Activated CD8-positive, alpha-beta memory T cell treated with anti-CD3 and anti-CD28 coated beads for 48 hours (primary cell): ENCODE data around the gene ZXDA.
"Not testable (repeated sequence)": the region's sequence is repeated elsewhere in the genome, so short reads cannot be mapped to it uniquely, and the experiment has no call there.

ENCODE experiments used
- DNase-seq, 3 experiments: peaks; one replicate each; pipeline ENCODE4 v3.0.0-alpha.2; 2020; ENCODE audit warnings: low read depth in 2 of 3, low spot score in 2 of 3

ZXDA gene

DNA sequence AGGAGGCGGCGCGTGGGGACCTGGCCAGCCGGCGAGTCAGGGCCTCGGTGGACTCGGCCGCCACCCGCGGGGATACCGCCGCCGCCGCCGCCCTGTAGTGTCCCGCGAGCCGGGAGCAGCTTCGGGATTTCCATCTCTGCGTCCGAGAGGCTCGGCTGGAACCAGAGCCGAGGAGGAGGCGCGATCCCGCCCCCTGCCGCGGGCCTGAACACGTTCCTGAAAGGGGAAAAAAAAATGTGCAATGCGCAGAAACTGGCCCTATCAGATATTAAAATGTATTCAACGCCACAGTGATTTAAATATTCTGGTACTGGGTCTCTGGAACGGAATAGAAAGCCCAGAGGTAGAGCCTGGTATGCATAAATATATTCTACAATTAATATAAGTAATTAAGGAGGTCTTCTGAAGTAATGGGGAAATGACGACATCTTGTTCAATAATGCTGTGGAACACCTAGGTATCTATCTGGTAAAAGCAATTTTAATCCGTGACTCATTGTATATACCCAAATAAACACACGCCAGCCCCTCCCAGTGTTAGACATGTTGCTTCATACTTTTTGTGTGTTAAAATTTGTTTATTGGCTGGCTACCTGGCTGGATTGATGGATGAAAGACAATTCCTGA is at the start of gene ZXDA:
Gene ZXDA, minus strand, starts transcription at position 172 of the 626 bp plus-strand sequence. Its CDS starts 38 bp downstream, at position 134.
- DNase-seq, result not testable (repeated sequence)

GRCh38 chrX:57952320-57952678 is 42.0 kb upstream of the ZXDA start:
- no peak for DNase-seq

DNA sequence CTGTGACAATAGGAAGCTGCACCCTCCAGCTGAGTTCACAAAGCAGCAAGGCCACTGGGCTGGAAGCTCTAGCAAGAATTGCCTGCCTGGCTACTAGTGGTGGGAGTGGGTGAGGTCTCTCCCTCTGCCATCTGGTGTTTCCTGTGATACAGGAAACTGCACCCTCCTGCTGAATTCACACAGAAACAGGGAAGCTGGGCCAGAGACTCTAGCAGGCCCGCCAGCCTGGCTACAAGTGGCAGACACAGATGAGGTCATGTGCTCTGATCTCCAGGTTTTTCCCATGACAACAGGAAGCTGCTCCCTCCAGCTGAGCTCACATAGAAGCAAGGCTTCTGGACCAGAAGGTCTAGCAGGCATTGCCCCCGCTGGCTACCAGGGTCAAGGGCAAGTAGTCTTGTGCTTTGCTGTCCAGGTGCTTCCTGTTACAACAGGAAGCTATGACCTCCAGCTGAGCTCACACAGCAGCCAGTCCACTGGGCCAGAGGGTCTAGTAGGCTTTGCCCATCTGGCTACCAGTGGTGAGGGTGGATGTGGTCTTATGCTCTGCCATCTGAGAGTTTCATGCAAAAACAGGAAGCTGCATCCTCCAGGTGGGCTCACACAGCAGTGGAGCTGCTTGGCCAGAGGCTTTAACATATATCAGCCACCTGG is 41.5 kb upstream of the ZXDA start:
- no peak for DNase-seq

- no peak for DNase-seq
Observed at GRCh38 chrX:57933321-57933720, 23.1 kb upstream of the ZXDA start.

GRCh38 chrX:57932266-57932665 is 22.0 kb upstream of the ZXDA start:
- DNase-seq, result no peak

GRCh38 chrX:57930051-57930450 is 19.8 kb upstream of the ZXDA start:
- DNase-seq, result no peak

DNA sequence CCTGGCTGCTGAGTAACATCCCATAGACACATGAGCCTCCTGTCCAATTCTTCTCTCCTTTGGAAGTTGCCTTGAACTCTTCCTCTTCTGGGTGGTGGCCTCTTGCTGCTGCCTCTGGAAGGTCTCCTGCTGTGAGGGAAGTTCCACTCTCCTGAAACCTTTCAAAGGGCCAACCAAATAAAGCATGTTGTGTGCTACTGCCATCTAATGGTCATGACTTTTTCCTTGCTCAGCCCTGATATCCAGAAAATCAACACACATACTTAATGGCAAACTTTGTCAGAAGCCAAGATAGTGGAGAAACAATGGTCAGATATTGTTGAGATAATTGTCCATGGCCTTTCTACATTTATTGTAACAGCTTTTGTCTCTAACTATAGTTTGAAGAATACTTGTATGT is 19.1 kb upstream of the ZXDA start:
- DNase-seq, result no peak

DNA sequence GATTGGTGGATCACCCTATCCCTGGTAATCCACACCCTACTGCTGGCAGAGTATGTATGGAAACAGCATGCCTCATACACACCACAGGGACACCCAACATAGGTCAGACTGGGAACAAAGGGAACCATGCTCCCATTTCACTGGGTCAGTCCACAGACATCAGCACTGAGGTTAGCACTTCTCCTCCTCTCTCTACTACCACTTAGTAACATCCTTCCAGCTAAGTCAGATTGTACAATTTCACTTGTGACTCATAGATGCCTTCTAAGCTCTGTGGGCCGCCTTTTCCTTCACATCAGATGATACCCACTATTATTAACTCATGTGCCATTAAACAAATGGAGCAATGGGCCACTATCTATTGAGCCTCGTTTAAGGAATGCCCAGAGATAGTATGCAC is 15.5 kb upstream of the ZXDA start:
- no peak for DNase-seq

- DNase-seq, result no peak
Observed at GRCh38 chrX:57918750-57919436, 8.6 kb upstream of the ZXDA start.

GRCh38 chrX:57915680-57916079 is 5.4 kb upstream of the ZXDA start:
- no peak for DNase-seq

- peak in 1 of 3 experiments; percentile 1 for DNase-seq
Observed at GRCh38 chrX:57909595-57910286, 517 bp downstream of the ZXDA start.

DNA sequence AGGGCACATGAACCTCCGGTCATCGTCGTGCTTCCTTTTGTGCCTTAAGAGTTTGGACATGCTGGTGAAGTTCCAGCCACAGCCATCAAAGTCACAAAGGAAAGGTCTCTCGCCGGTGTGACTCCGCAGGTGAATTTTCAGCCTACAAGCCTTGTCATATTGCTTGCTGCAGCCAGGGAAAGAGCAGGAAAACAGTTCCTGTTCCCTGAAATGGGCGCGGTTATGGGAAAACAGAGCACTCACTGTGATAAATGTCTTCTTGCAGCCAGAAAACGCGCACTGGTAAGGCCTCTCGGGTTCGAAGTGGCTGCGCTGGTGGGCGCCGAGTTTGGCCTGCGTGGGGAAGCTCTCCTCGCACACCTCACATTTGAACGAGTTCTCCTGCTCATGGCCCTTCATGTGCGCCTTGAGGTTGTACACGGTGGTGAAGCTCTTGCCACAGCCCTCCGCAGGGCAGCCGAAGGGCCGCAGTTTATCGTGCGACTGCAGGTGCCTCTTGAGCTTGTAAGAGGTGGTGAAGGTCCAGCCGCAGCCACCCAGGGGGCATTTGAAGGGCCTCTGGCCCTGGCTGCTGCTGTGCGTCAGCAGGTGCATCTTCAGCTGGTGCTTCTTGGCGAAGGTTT is 1.2 kb downstream of the ZXDA start:
- not testable (repeated sequence) for DNase-seq

- DNase-seq, result no peak
Observed at GRCh38 chrX:57906790-57907189, 3.5 kb downstream of the ZXDA start.

GRCh38 chrX:57905141-57905540 is 5.1 kb downstream of the ZXDA start:
- no peak for DNase-seq

DNA sequence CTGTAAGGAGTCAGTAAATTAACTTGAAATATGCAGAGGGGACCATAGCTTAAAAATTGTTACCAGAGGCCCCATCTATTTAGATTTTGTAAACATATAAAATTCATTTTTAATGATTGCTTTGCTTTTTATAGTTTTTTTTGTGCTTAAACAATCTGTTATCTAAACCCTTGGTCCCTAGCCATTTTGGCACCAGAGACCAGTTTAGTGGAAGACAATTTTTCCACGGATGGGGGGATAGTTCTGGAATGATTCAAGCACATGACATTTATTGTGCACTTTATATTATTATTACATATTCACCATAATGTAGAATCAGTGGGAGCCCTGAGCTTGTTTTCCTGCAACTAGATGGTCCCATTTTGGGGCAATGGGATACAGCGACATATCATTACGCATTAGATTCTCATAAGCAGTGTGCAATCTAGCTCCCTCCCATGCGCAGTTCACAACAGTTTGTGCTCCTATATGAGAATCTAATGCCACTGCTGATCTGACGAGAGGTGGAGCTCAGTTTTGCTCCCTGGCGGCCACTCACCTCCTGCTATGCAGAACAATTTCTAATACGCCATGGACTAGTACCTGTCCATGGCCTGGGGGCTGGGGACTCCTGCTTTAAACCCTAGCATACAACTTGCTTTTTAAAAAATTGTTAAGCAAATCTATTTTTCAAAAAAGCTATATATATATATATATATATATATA is 5.9 kb downstream of the ZXDA start:
- no peak for DNase-seq

DNA sequence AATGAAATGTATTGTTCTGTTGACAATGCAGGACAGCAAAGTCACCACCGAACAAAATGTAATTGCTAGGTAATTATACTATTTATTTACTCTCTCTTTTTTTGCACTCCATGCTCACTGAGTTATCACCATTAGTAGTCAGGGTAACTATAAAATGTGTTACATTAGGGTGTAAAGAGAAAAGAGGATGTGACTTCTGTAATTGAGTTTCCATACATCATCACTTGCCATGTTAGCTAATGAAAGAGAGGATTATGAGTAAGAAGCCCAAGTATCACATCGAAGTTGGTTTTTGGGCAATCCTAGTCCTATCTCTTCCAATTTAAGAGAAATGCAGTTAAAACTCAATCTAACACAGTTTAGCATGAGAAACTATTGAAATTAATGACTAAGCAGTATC is 7.6 kb downstream of the ZXDA start:
- no peak for DNase-seq

DNA sequence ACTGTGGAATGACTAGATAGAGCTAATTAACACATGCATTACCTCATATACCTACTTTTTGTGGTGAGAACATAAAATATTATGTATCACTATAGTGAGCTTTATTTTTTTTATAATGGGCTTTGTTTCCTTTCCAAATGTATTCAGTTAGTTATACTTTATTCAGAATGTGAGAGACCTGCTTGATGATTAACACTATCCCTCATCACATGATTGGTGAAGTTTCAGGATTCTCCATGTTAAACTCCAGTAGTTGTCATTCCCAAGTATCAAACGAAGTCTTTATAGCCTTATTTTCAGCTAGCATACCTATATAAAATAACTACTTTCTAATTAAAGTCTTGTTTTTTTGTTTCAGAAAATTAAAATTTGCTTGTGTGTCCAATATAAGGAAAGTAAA is 8.8 kb downstream of the ZXDA start:
- no peak for DNase-seq

DNA sequence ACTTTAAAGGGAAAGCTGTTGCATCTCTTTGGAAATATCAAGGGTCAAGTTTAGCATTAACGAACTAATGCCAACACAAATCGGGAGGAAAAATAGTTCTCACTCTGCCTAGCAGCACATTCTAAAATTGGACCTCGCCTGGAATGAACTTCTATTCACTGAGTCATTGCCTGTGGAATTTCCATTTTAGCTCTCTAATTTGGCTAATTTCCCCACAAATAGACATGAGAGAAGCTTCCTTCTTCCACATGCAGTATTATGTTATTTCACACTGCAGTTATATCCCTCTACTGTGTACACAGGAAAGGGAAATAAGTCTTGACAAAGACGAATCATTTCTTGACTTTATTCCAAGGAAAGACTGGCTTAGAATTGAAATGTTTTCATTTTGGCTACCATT is 9.3 kb downstream of the ZXDA start:
- no peak for DNase-seq

- no peak for DNase-seq
Observed at GRCh38 chrX:57899906-57900305, 10.4 kb downstream of the ZXDA start.

- DNase-seq, result no peak
Observed at GRCh38 chrX:57899064-57899463, 11.2 kb downstream of the ZXDA start.

DNA sequence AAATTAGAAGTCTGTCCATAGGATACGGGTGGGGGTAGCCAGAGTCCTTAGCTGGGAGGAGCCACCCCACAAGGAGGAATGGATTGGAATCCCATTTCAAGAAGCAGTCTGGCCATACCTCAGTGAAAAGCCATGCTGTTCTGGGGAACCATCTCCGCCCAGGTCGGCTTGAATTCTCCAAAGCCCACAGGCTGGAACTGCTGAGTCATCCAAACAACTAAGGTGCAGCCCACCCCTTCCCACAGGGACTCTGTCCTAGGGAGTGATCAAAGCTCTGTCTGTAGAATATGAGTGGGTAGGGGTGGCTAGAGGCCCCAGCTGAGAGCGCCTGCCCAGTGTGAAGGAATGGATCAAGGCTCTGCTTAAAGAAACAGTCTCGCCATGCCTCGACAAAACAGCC is 38.8 kb downstream of the ZXDA start:
- no peak for DNase-seq
